Fibroblast of mammary gland (primary cell): ENCODE data around the gene HTRA3.
A peak's percentile ranks its signal among the peaks of the same experiment; 100 is the strongest.

Source experiments
- DNase-seq: peaks from one replicate; pipeline ENCODE4 v3.0.0-alpha.2; 2010; ENCODE audit warnings: low read depth
- H3K4me3 ChIP-seq: 2 replicates; pipeline ENCODE4 v1.5.1; 2011; ENCODE audit warnings: low read depth, mild to moderate bottlenecking, low read length, moderate library complexity; ENCODE audit not compliant: control insufficient read depth
- CTCF ChIP-seq: conservative IDR thresholded peaks from 2 replicates; pipeline ENCODE4 v1.5.1; 2011; ENCODE audit warnings: low read depth, low read length, inconsistent platforms; ENCODE audit not compliant: control insufficient read depth, insufficient read depth

Gene HTRA3

DNA sequence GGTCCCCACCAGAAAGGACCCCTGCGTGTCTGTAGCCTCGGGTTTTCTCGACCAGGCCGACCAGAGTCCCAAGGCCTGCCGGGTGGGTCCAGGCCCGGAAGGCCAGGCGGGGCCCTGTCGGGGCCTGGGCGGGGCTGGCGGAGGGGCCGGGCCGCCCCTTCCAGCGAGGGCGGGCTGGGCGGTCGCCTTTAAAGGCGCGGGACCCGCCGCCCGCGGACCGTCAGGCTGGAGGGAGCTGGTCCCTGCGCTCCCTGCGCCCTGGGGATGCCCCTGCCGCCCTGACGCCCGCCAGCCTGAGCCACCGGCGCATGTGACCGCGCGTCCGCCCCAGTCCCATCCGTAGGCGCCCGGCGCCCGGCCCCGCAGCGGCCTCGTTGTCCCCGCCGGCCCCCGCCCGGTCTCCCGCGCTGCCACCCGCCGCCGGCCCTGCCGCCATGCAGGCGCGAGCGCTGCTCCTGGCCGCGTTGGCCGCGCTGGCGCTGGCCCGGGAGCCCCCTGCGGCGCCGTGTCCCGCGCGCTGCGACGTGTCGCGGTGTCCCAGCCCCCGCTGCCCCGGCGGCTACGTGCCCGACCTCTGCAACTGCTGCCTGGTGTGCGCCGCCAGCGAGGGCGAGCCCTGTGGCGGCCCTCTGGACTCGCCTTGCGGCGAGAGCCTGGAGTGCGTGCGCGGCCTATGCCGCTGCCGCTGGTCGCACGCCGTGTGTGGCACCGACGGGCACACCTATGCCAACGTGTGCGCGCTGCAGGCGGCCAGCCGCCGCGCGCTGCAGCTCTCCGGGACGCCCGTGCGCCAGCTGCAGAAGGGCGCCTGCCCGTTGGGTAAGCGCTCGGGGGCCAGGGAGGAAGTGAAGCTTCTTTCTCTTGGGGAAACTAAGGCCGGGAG, at the start of gene HTRA3:
TSS of gene HTRA3 (plus strand) at position 220 of the 883 bp plus-strand sequence. CDS start at position 435, 215 bp downstream.
- TF ChIP-seq CTCF, result no peak
- no peak for DNase-seq

DNA sequence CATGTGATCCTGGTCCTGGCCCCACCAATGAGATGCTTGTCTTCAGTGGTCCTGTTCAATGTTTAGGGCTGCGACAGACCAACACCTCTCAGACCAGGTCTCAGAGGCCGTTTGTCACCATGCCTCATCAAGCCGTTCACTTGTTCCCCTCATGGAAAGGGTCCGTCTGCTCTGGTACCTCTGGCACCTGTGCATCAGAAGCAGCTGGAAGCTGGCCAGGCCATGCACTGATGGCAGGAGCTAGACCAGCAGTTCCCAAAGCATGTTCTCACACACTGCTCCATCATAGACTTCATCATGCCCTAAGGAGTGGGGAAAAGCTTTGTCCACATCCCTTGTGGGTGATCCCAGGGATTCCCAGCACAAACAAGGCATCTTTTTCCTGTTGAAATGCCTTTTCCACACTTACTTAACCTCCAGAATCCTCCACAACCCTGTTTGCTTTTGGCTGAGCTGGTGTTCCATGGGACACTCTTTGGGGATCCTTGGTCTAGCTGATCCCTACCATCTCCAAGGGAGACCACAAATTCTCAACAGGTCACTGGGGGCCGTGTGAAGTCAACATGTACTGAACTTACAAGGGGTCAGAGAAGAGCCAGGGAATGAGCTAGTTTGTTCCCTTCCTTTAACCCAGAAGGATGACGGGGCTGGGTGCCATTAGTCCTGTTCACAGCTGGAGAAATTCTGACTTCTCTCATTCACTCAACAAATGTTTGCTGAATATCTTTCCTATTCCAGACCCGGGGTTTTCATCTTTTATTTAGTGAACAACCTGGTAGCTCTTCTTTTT, 48.7 kb upstream of the HTRA3 start:
- no peak for TF ChIP-seq CTCF
- H3K4me3 ChIP-seq, result no peak overlapping the region
- no peak for DNase-seq

More for the DNA sequence above, at the start of gene HTRA3:
- H3K4me3 ChIP-seq, result no peak within 1 kb of the TSS

DNA sequence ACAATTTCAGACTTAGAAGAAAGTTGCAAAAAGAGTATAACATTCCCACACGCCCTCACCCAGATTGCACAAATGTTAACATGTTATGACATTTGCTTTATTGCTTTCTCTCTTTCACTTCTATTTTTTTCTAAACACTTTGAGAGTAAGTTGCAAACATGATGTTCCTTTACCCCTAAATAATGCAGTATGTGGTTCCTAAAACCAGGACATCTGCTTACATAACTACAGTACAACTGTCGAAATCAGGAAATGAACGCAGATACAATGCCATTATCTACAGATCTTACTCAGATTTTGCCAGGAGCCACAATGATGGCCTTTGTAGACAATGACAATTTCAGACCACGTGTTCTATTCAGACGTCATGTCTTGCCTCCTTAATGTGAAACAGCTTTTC, 48.1 kb upstream of the HTRA3 start:
- DNase-seq, result peak; percentile 57
- TF ChIP-seq CTCF, result no peak
- no peak overlapping the region for H3K4me3 ChIP-seq

- H3K4me3 ChIP-seq, result no peak overlapping the region
- no peak for DNase-seq
- no peak for TF ChIP-seq CTCF
Measured at GRCh38 chr4:8221985-8222384, 47.6 kb upstream of the HTRA3 start.

GRCh38 chr4:8222609-8223388, 46.8 kb upstream of the HTRA3 start:
- H3K4me3 ChIP-seq, result no peak overlapping the region
- DNase-seq, result no peak
- no peak for TF ChIP-seq CTCF

GRCh38 chr4:8224267-8224974, 45.1 kb upstream of the HTRA3 start:
- no peak for DNase-seq
- H3K4me3 ChIP-seq, result no peak overlapping the region
- no peak for TF ChIP-seq CTCF
